Measurements from ENCODE around the gene ZNF263. TPM values are rescaled to one million over a fixed set of nuclear protein-coding genes. Genes with fewer than 3 reads are reported as not detected.

Gene ZNF263
- polyA plus RNA-seq, 1 of the 3 experiments (the other 2 are of a cell fraction), result 13.7 TPM

GRCh38 chr16:3295209-3295608 lies 11.9 kb downstream of the ZNF263 start:
- Histone ChIP-seq H3K79me2 (ENCODE audit: insufficient read depth) (peaks cover 23% of the 10 kb centered on the region), H3K4me2 (no peak overlapping the region), H3K27me3 (ENCODE audit: insufficient read depth) (no peaks in the 10 kb centered on the region), H3K9me2 (no peaks in the 10 kb centered on the region), H2AFZ (ENCODE audit: low read depth) (no peak overlapping the region), H3K4me1 (ENCODE audit: control insufficient read depth in 1 of 2, insufficient read depth in 2 of 2, low read depth in 1 of 2, low read length in 1 of 2) (no peaks in the 10 kb centered on the region), H3K36me3 (replicated peaks in 1 of 2; ENCODE audit: control insufficient read depth in 1 of 2, insufficient read depth in 2 of 2, low read length in 1 of 2) (peaks cover 34 to 65% of the 10 kb centered on the region in 2 experiments), H3K27ac (ENCODE audit: low read depth in 2 of 2, low read length in 1 of 2) (no peak overlapping the region), H3K9ac (no peak overlapping the region), H3F3A (replicated peaks; ENCODE audit: insufficient read depth) (peaks cover 8% of the 10 kb centered on the region), H4K20me1 (ENCODE audit: insufficient read depth) (no peaks in the 10 kb centered on the region), H3K9me3 (peaks cover 3% of the 10 kb centered on the region; the same call in 1 of the 2 replicates), H3K4me3 (ENCODE audit: low read depth in 2 of 2, low read length in 1 of 2) (no peak overlapping the region; a peak in 1 of 4 replicates)
- TF ChIP-seq USF2 (IDR thresholded peaks at IDR 0.05; ENCODE audit: borderline replicate concordance, low read depth, low read length) (no peak), FOXJ3 (CRISPR knock-in tag; IDR thresholded peaks at IDR 0.05) (no peak), TEAD4 (IDR thresholded peaks at IDR 0.05; ENCODE audit: borderline replicate concordance, insufficient read depth) (no peak), MAX (IDR thresholded peaks at IDR 0.05; ENCODE audit: low read depth) (no peak), TAF1 (IDR thresholded peaks at IDR 0.05; ENCODE audit: borderline replicate concordance, low read depth, low read length) (no peak), RXRA (IDR thresholded peaks at IDR 0.05; ENCODE audit: borderline replicate concordance, low read depth) (no peak), RCOR1 (IDR thresholded peaks at IDR 0.05; ENCODE audit: low read length) (no peak), RFX5 (IDR thresholded peaks at IDR 0.05; ENCODE audit: low read length) (no peak), FOXM1 (IDR thresholded peaks at IDR 0.05; ENCODE audit: low read depth) (no peak), ZBTB33 (IDR thresholded peaks at IDR 0.05; ENCODE audit: borderline replicate concordance, low read depth) (no peak), USF1 (IDR thresholded peaks at IDR 0.05; ENCODE audit: borderline replicate concordance, low read depth) (no peak), EZH2phosphoT487 (IDR thresholded peaks at IDR 0.05; ENCODE audit: borderline replicate concordance, low read depth) (no peak), MXI1 (IDR thresholded peaks at IDR 0.05; ENCODE audit: low read depth, low read length) (no peak), FOSL2 (IDR thresholded peaks at IDR 0.05; ENCODE audit: borderline replicate concordance, low read depth) (no peak), ELF1 (IDR thresholded peaks at IDR 0.05) (no peak)
- CTCF ChIA-PET, result no interaction called here
- WGBS (ENCODE audit: low lambda C conversion rate), result 97% methylated on average over 38 of the region's 45 CpGs
- POLR2A ChIA-PET, result no interaction called here
- DNase-seq, result no peak

Measured in SK-N-SH (cell line).